Astrocyte (in vitro differentiated cells and primary cell): ENCODE results near the gene ZEB2. TPM values are rescaled to one million over a fixed set of nuclear protein-coding genes. Genes with fewer than 3 reads are reported as not detected.

ENCODE experiments used
- DNase-seq: peaks from one replicate; pipeline ENCODE4 v3.0.0-alpha.2; 2010; ENCODE audit warnings: low read depth
- FAIRE-seq: peaks from 2 replicates; lab custom pipeline; 2011; peaks lifted over from hg19 to GRCh38; lab: Jason Lieb, UNC
- H2AFZ ChIP-seq: 2 replicates; pipeline ENCODE4 v1.6.0; 2012; ENCODE audit warnings: low read depth, low read length, inconsistent platforms
- H3K27ac ChIP-seq: 2 replicates; pipeline ENCODE4 v1.5.1; 2011; ENCODE audit warnings: low read depth, low read length, inconsistent platforms
- H3K27me3 ChIP-seq: 2 replicates; pipeline ENCODE4 v1.6.0; 2011; ENCODE audit warnings: low read length, inconsistent platforms; ENCODE audit not compliant: insufficient read depth
- H3K36me3 ChIP-seq: 2 replicates; pipeline ENCODE4 v1.5.1; 2011; ENCODE audit warnings: low read length, inconsistent platforms; ENCODE audit not compliant: insufficient read depth
- H3K4me1 ChIP-seq: 2 replicates; pipeline ENCODE4 v1.5.1; 2011; ENCODE audit warnings: low read length, inconsistent platforms; ENCODE audit not compliant: insufficient read depth
- H3K4me2 ChIP-seq: 2 replicates; pipeline ENCODE4 v1.6.0; 2012; ENCODE audit warnings: low read length, inconsistent platforms
- H3K4me3 ChIP-seq: 2 replicates; pipeline ENCODE4 v1.5.1; 2011; ENCODE audit warnings: low read depth, mild to moderate bottlenecking, low read length, inconsistent platforms; ENCODE audit not compliant: insufficient read depth
- H3K79me2 ChIP-seq: 2 replicates; pipeline ENCODE4 v1.6.0; 2012; ENCODE audit warnings: mild to moderate bottlenecking, low read length, inconsistent platforms; ENCODE audit not compliant: insufficient read depth
- H3K9ac ChIP-seq: 2 replicates; pipeline ENCODE4 v1.6.0; 2012; ENCODE audit warnings: mild to moderate bottlenecking, low read length, inconsistent platforms
- H3K9me3 ChIP-seq: 2 replicates; pipeline ENCODE4 v1.5.1; 2012; ENCODE audit warnings: low read depth, mild to moderate bottlenecking, low read length, inconsistent platforms; ENCODE audit not compliant: insufficient read depth
- H4K20me1 ChIP-seq: 2 replicates; pipeline ENCODE4 v1.6.0; 2012; ENCODE audit warnings: low read length, inconsistent platforms; ENCODE audit not compliant: insufficient read depth
- H3K27ac Mint-ChIP-seq: one replicate; pipeline ENCODE4 v1.8.0; 2021; ENCODE audit warnings: mild to moderate bottlenecking, mixed read lengths; ENCODE audit not compliant: unreplicated experiment
- H3K27me3 Mint-ChIP-seq: one replicate; pipeline ENCODE4 v1.8.0; 2021; ENCODE audit warnings: low read depth, mixed read lengths; ENCODE audit not compliant: unreplicated experiment
- H3K36me3 Mint-ChIP-seq: one replicate; pipeline ENCODE4 v1.8.0; 2021; ENCODE audit warnings: low read depth, mixed read lengths; ENCODE audit not compliant: unreplicated experiment
- H3K4me1 Mint-ChIP-seq: one replicate; pipeline ENCODE4 v1.8.0; 2021; ENCODE audit warnings: low read depth, mixed read lengths; ENCODE audit not compliant: unreplicated experiment
- H3K4me3 Mint-ChIP-seq: one replicate; pipeline ENCODE4 v1.8.0; 2021; ENCODE audit warnings: mild to moderate bottlenecking, moderate library complexity, mixed read lengths; ENCODE audit not compliant: unreplicated experiment
- H3K9me3 Mint-ChIP-seq: one replicate; pipeline ENCODE4 v1.8.0; 2021; ENCODE audit warnings: mild to moderate bottlenecking, mixed read lengths; ENCODE audit not compliant: unreplicated experiment
- CTCF ChIP-seq: IDR thresholded peaks from 2 replicates; pipeline ENCODE4 v1.5.1; 2011; ENCODE audit warnings: low read depth, mild to moderate bottlenecking, inconsistent platforms, low read length, moderate library complexity; ENCODE audit not compliant: insufficient read depth
- EZH2 ChIP-seq: IDR thresholded peaks from 2 replicates; pipeline ENCODE4 v1.6.1; 2012; ENCODE audit warnings: mild to moderate bottlenecking, low read length, inconsistent platforms; ENCODE audit not compliant: insufficient read depth
- total RNA-seq: library from RNA; stranded (reverse); gene quantifications from 2 replicates; pipeline ENCODE4 v1.2.1, GENCODE V29; 2021

The ZEB2 gene
- total RNA-seq, 1 donor from 2014 or later, result 84.9 TPM

DNA sequence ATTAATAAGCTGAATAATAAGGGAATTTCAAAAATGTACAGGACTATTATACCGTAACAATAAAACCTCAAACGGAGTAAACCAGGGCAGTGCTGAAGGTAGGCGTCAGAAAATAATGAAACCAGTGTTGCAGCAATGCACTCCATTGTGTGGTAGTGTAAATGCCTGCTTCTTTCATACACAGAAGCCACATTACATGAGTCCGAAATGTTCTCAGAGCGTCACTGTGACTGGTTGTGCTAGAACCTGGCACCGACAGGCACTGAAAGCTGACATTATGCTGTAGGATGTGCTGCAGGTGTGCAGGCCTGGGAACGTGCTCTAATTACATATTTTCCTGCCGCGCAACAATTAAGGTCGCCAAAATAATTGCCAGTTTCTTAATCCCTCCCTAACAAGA is 53.3 kb downstream of the ZEB2 start:
- Histone ChIP-seq H3K27me3 (no peaks in the 10 kb centered on the region), H3K4me1 (peaks cover 3% of the 10 kb centered on the region), H3K9me3 (no peaks in the 10 kb centered on the region), H4K20me1 (peaks cover 11% of the 10 kb centered on the region), H3K4me3 (no peak overlapping the region), H3K27ac (no peak overlapping the region), H3K36me3 (no peaks in the 10 kb centered on the region), H3K79me2 (peaks cover 31% of the 10 kb centered on the region), H2AFZ (no peak overlapping the region), H3K9ac (no peak overlapping the region), H3K4me2 (no peak overlapping the region)
- DNase-seq (no peak), FAIRE-seq (no peak)
- H3K4me1 Mint-ChIP-seq, result peaks cover 41% of the 10 kb centered on the region
- peak overlapping the region; percentile 31 for H3K27ac Mint-ChIP-seq
- no peaks in the 10 kb centered on the region for H3K9me3 Mint-ChIP-seq
- peaks cover 3% of the 10 kb centered on the region for H3K36me3 Mint-ChIP-seq
- no peak overlapping the region for H3K4me3 Mint-ChIP-seq
- H3K27me3 Mint-ChIP-seq, result no peaks in the 10 kb centered on the region
- TF ChIP-seq CTCF, result no peak

GRCh38 chr2:144465749-144466148 is 54.2 kb downstream of the ZEB2 start:
- Mint-ChIP-seq H3K4me3 (no peak overlapping the region), H3K36me3 (peaks cover 3% of the 10 kb centered on the region), H3K27me3 (no peaks in the 10 kb centered on the region), H3K9me3 (no peaks in the 10 kb centered on the region), H3K4me1 (peaks cover 42% of the 10 kb centered on the region), H3K27ac (no peak overlapping the region)
- no peak overlapping the region for H2AFZ ChIP-seq
- DNase-seq (no peak), FAIRE-seq (no peak)
- no peaks in the 10 kb centered on the region for H3K36me3 ChIP-seq
- H3K27ac ChIP-seq, result no peak overlapping the region
- TF ChIP-seq EZH2 (no peak), CTCF (no peak)
- H3K9me3 ChIP-seq, result no peaks in the 10 kb centered on the region
- peaks cover 4% of the 10 kb centered on the region for H4K20me1 ChIP-seq
- peaks cover 10% of the 10 kb centered on the region for H3K4me1 ChIP-seq
- H3K27me3 ChIP-seq, result no peaks in the 10 kb centered on the region
- no peak overlapping the region for H3K9ac ChIP-seq
- peaks cover 31% of the 10 kb centered on the region for H3K79me2 ChIP-seq
- H3K4me3 ChIP-seq, result no peak overlapping the region
- H3K4me2 ChIP-seq, result no peak overlapping the region

- Histone ChIP-seq H3K9ac (no peak overlapping the region), H4K20me1 (no peaks in the 10 kb centered on the region), H3K27me3 (no peaks in the 10 kb centered on the region), H3K4me3 (no peak overlapping the region), H3K4me2 (no peak overlapping the region), H3K9me3 (no peaks in the 10 kb centered on the region), H3K36me3 (no peaks in the 10 kb centered on the region), H2AFZ (no peak overlapping the region), H3K79me2 (peaks cover 31% of the 10 kb centered on the region), H3K4me1 (peaks cover 10% of the 10 kb centered on the region), H3K27ac (no peak overlapping the region)
- Mint-ChIP-seq H3K27me3 (no peaks in the 10 kb centered on the region), H3K27ac (no peak overlapping the region), H3K4me1 (peaks cover 41% of the 10 kb centered on the region), H3K36me3 (peaks cover 3% of the 10 kb centered on the region), H3K9me3 (no peaks in the 10 kb centered on the region), H3K4me3 (no peak overlapping the region)
- no peak for DNase-seq
- TF ChIP-seq CTCF (no peak), EZH2 (no peak)
- no peak for FAIRE-seq
Observed at GRCh38 chr2:144464730-144465129, 55.2 kb downstream of the ZEB2 start.
